NT2/D1 (cell line): Measurements from ENCODE around the gene SDK1.

Experiments
- DNase-seq: peaks from one replicate; pipeline ENCODE4 v3.0.0-alpha.2; 2011; ENCODE audit warnings: low read depth, low spot score
- H3K27me3 ChIP-seq: 2 replicates; pipeline ENCODE4 v1.6.0; 2011; ENCODE audit warnings: mild to moderate bottlenecking; ENCODE audit not compliant: insufficient read length, insufficient read depth
- H3K36me3 ChIP-seq: 2 replicates; pipeline ENCODE4 v1.6.1; 2011; ENCODE audit warnings: mild to moderate bottlenecking, low read length, mixed read lengths; ENCODE audit not compliant: insufficient read depth, insufficient read length
- H3K4me1 ChIP-seq: 2 replicates; pipeline ENCODE4 v1.5.1; 2011; ENCODE audit not compliant: insufficient read depth, insufficient read length
- H3K4me3 ChIP-seq: 2 replicates; pipeline ENCODE4 v1.5.1; 2011; ENCODE audit warnings: low read depth; ENCODE audit not compliant: insufficient read length
- H3K9ac ChIP-seq: 2 replicates; pipeline ENCODE4 v1.6.0; 2011; ENCODE audit warnings: low read depth; ENCODE audit not compliant: insufficient read length
- H3K9me3 ChIP-seq: 2 replicates; pipeline ENCODE4 v1.5.1; 2011; ENCODE audit warnings: mild to moderate bottlenecking, low read length; ENCODE audit not compliant: insufficient read depth
- SUZ12 ChIP-seq: IDR thresholded peaks from 2 replicates; pipeline ENCODE4 v1.6.1; 2011; ENCODE audit not compliant: insufficient read length, insufficient read depth; ENCODE audit errors: extremely low read depth
- YY1 ChIP-seq: IDR thresholded peaks from 2 replicates; pipeline ENCODE4 v1.6.1; 2011; ENCODE audit not compliant: insufficient read length, insufficient read depth
- ZNF274 ChIP-seq: IDR thresholded peaks from 2 replicates; pipeline ENCODE4 v1.6.1; 2011; ENCODE audit warnings: mild to moderate bottlenecking, low read depth, low read length

SDK1 gene

GRCh38 chr7:4033996-4034395 lies 732.9 kb downstream of the SDK1 start:
- Histone ChIP-seq H3K9ac (no peak overlapping the region), H3K36me3 (no peaks in the 10 kb centered on the region), H3K4me3 (no peak overlapping the region), H3K4me1 (no peaks in the 10 kb centered on the region), H3K9me3 (no peaks in the 10 kb centered on the region), H3K27me3 (no peaks in the 10 kb centered on the region)
- TF ChIP-seq YY1, result no peak
- no peak for TF ChIP-seq ZNF274
- no peak for TF ChIP-seq SUZ12
- DNase-seq, result no peak

GRCh38 chr7:4037308-4037707 lies 736.3 kb downstream of the SDK1 start:
- no peak overlapping the region for H3K9ac ChIP-seq
- H3K27me3 ChIP-seq, result no peaks in the 10 kb centered on the region
- TF ChIP-seq YY1 (no peak), ZNF274 (no peak), SUZ12 (no peak)
- no peaks in the 10 kb centered on the region for H3K36me3 ChIP-seq
- H3K9me3 ChIP-seq, result no peaks in the 10 kb centered on the region; the same call in 1 of the 2 replicates
- no peaks in the 10 kb centered on the region for H3K4me1 ChIP-seq
- DNase-seq, result no peak
- H3K4me3 ChIP-seq, result no peak overlapping the region

DNA sequence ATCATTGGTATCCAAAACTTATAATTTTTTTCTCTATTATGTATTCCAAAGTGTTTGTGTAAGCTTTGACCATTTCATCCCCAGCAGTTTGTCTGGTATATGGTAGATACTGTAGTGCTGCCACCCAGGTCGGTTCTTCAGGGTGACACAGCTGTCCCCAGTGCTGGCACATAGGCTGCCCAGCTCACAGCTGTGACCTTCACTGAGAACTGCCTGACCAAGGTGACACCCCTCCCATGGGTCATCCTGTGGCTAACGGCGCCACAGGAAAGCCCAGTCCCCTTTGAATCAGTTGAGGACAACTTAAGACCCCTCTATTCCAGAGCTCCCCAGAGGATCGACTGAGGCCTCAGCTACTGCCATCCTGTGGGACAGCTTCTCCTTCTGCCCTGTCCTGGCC lies 736.8 kb downstream of the SDK1 start:
- Histone ChIP-seq H3K36me3 (no peaks in the 10 kb centered on the region), H3K9me3 (no peaks in the 10 kb centered on the region; the same call in 1 of the 2 replicates), H3K9ac (no peak overlapping the region), H3K4me3 (no peak overlapping the region), H3K4me1 (no peaks in the 10 kb centered on the region), H3K27me3 (no peaks in the 10 kb centered on the region)
- TF ChIP-seq SUZ12 (no peak), YY1 (no peak), ZNF274 (no peak)
- DNase-seq, result no peak

DNA sequence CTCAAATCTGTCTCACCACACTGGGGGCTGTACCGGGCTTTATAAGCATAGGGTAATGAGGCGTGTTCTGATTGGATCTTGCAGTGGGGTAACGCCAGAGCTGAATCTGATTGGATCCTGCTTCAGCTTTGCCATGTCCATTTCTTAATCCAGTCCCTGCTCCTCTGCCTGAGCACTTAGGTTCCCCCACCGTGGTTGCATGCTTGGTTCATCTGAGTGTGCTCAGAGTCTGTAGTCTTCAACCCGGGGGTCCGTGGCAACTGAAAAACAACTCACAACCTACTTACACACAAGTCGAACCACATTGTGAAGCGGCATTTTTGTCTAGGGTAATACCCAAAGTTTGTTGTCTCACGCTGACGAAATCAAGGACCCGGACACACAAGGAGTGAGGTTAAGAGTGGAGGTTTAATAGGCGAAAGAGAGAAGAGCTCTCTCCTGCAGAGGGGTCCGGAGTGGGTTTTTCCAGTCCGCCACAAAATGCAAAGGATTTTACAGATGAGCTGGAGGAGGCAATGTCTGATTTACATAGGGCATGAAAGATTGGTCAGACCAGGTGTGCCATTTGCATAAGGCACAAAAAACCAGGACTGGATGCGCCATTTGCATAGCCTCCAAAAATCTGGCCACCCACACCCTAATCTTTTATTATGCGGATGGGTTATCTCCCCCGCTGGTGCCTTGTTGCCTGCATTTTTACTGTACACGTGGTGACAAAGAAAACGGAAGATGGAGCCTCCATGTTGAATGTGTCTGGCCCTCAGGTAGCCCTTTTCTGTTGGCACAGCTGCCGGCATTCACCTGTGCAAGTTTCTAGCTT lies 739.3 kb downstream of the SDK1 start:
- H3K9ac ChIP-seq, result no peak overlapping the region
- TF ChIP-seq ZNF274 (no peak), YY1 (no peak), SUZ12 (no peak)

DNA sequence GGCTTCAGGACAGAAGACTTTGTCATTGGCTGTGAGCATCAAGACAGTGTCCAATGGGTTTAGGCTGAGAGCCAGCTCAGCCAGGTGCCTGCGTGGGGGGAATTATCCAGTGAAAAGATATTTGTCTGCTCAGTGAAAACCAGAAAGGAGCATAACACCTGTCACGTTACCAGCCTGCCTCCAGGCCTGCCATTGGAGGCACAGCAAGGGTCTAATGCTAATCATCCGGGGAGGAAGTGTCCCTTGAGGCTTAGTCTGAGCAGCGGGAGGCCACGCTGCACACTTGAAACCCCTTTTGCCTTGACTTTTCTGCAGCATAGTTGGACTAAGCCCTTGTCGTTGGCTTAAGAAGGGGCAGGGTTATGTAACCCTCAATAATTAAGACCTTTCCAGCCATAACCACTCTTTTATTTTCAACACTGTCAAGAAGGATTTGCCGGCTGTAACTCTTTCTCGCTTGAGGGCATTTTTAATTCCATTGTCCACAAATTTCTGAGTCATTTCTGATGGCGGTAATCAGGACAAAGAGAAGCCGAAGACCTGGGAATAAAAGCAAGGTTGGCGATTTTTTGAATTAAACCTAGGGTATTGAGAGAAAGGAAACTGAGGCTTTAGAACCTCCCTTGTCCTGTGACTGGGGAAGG lies 741.5 kb downstream of the SDK1 start:
- no peaks in the 10 kb centered on the region; the same call in 1 of the 2 replicates for H3K9me3 ChIP-seq
- no peak overlapping the region for H3K9ac ChIP-seq
- H3K4me3 ChIP-seq, result no peak overlapping the region
- H3K27me3 ChIP-seq, result no peaks in the 10 kb centered on the region
- no peak for TF ChIP-seq SUZ12
- TF ChIP-seq YY1, result no peak
- no peak for TF ChIP-seq ZNF274
- H3K4me1 ChIP-seq, result peaks cover 2% of the 10 kb centered on the region
- no peaks in the 10 kb centered on the region for H3K36me3 ChIP-seq
- DNase-seq, result no peak

More for the DNA sequence above, 739.3 kb downstream of the SDK1 start:
- DNase-seq, result peak; percentile 40
- no peaks in the 10 kb centered on the region; the same call in 1 of the 2 replicates for H3K9me3 ChIP-seq
- no peaks in the 10 kb centered on the region for H3K27me3 ChIP-seq
- H3K4me3 ChIP-seq, result no peak overlapping the region
- peaks cover 2% of the 10 kb centered on the region for H3K4me1 ChIP-seq
- no peaks in the 10 kb centered on the region for H3K36me3 ChIP-seq

- H3K4me3 ChIP-seq, result no peak overlapping the region
- H3K9ac ChIP-seq, result no peak overlapping the region
- no peaks in the 10 kb centered on the region for H3K27me3 ChIP-seq
- H3K4me1 ChIP-seq, result peaks cover 2% of the 10 kb centered on the region
- H3K9me3 ChIP-seq, result no peaks in the 10 kb centered on the region; the same call in 1 of the 2 replicates
- no peak for DNase-seq
- TF ChIP-seq YY1 (no peak), SUZ12 (no peak), ZNF274 (no peak)
- no peaks in the 10 kb centered on the region for H3K36me3 ChIP-seq
These were observed 742.9 kb downstream of the SDK1 start for GRCh38 chr7:4043988-4044387.

DNA sequence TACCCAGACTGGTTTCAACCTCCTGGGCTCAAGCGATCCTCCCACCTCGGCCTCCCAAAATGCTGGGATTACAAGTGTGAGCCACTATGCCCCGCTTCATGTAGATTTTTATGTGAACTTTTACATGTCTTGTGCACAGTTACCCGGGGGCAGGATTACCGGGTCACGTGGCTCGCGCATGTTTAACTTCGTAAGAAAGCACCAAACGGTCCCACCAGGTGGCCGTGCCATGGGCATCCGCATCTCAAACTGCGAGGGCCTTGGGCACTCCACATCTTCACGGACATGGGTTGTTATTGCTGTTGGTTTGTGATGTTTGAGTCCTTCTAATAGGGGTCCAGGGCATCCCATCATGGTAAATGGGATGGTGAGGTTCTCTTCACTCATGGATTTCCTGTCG lies 744.4 kb downstream of the SDK1 start:
- H3K9me3 ChIP-seq, result no peaks in the 10 kb centered on the region
- TF ChIP-seq YY1 (no peak), ZNF274 (no peak), SUZ12 (no peak)
- peaks cover 2% of the 10 kb centered on the region for H3K4me1 ChIP-seq
- no peaks in the 10 kb centered on the region for H3K36me3 ChIP-seq
- no peaks in the 10 kb centered on the region for H3K27me3 ChIP-seq
- H3K9ac ChIP-seq, result no peak overlapping the region
- no peak for DNase-seq
- H3K4me3 ChIP-seq, result no peak overlapping the region
